NCI-H2171 treated with DMSO at 0.1 percent for 48 hours (cell line): ENCODE measurements around the gene ARHGAP35.
A peak's percentile ranks its signal among the peaks of the same experiment; 100 is the strongest.
"Not testable (repeated sequence)": the region's sequence is repeated elsewhere in the genome, so short reads cannot be mapped to it uniquely, and the experiment has no call there.

Experiments
- DNase-seq: peaks from one replicate; lab custom pipeline; 2025; lab: John Stamatoyannopoulos, UW

ARHGAP35 gene

DNA sequence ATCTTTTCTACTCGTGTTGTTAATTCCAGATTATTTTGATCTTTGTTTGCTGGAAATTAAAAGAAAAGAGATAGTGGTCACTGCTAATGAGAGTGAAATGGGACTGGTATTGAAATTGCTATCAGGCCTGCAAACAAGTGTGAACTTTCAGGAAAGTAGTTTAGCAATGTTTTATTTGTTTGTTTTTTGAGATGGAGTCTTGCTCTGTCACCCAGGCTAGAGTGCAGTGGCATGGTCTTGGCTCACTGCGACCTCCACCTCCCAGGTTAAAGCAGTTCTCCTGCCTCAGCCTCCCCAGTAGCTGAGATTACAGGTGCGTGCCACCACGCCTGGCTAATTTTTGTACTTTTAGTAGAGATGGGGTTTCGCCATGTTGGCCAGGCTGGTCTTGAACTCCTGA, 10.4 kb downstream of the ARHGAP35 start:
- not testable (repeated sequence) for DNase-seq

GRCh38 chr19:46872967-46873366, 12.2 kb downstream of the ARHGAP35 start:
- DNase-seq = no peak

DNA sequence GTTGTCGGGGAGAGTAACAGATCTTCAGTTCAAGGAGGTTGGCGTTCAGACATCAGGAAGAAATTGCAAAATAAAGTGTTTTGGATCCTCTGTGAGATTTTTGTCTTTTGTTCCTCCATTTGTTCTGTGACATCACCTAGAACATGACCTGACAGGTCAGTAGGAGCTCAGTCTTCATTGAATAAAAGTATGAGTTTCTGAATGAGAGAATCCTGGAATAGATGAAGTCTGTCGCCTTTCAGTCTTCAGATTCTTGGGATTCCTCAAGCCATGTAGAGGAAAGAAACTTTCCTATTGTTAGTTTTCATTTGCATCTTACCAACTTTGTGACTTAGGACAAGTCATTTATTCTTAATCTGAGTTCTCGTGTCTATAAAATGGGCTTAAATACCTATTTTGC, 14.4 kb downstream of the ARHGAP35 start:
- no peak for DNase-seq

GRCh38 chr19:46875657-46876056, 14.9 kb downstream of the ARHGAP35 start:
- DNase-seq = no peak

DNA sequence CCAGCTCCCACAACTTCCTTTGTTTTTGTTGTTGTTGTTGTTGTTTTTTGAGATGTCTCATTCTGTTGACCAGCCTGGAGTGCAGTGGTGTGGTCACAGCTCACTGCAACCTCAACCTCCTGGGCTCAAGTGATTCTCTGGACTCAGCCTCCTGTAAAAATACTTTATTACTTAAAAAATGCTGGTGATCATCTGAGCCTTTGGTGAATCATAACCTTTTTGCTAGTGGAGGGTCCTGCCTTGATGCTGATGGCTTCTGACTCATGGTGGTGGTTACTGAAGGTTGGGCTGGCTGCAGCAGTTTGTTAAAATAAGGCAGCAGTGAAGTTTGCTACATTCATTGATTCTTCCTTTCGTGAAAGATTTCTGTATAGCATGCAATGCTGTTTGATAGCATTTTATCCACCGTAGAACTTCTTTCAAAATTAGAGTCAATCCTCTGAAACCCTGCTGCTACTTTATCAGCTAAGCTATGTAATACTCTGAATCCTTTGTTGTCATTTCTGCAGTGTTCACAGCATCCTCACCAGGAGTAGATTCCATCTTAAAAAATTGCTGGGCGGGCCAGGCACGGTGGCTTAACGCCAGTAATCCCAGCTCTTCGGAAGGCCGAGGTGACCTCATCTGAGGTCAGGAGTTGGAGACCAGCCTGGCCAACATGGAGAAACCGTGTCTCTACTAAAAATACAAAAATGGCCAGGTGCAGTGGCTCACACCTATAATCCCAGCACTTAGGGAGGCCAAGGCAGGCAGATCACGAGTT, 18.0 kb downstream of the ARHGAP35 start:
- no peak for DNase-seq

DNA sequence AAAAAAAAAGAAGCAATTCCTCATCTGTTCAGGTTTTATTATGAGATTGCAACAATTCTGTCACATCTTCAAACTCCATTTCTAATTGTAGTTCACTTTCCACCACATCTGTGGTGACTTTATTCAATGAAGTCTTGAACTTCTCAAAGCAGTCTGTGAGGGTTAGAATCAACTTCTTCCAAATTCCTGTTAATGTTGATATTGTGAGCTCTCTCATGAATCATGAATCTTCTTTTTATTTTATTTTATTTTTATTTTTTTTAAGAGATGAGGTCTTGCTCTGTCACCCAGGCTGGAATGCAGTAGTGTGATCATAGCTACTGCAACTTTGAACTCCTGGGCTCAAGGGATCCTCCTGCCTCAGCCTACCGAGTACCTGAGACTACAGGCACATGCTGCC, 19.6 kb downstream of the ARHGAP35 start:
- no peak for DNase-seq

DNA sequence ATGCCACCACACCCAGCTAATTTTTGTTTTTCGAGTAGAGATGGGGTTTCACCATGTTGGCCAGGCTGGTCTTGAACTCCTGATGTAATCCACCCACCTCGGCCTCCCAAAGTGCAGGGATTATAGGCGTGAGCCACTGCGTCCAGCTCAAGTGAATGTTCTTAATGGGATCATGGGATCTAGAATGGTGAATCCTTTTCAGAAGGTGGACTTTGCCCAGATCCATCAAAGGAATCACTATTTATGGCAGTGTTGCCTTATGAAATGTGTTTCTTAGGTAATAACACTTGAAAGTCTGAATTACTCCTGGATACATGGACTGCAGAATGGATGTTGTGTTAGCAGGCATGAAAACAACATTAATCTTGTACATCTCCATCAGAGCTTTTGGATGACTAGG, 20.3 kb downstream of the ARHGAP35 start:
- no peak for DNase-seq

DNA sequence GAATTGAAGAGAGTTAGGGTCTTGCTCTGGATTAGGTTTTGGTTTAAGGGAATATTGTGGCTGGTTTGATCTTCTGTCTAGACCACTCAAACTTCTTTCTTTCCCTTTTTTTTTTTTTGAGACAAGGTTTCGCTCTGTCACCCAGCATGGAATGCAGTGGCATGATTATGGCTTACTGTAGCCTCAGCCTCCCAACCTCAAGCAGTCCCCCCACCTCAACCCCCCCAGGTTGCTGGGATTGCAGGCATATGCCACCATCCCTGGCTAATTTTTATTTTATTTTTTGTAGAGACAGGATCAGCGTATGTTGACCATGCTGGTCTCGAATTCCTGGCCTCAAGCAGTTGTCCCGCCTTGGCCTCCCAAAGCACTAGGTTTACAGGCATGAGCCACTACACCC, 21.2 kb downstream of the ARHGAP35 start:
- no peak for DNase-seq

DNA sequence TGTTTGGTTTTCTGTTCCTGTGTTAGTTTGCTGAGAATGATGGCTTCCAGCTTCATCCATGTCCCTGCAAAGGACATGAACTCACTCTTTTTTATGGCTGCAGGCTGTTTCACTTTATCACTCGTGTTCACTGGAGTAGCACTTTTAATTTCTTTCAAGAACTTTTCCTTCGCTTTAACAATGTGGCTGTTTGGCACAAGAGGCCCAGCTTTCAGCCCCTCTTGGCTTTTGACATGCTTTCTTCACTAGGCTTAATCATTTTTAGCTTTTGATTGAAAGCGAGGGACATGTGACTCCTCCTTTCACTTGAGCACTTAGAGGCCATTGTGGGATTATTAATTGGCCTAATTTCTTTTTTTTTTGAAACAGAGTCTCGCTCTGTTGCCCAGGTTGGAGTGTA, 22.0 kb downstream of the ARHGAP35 start:
- DNase-seq = not testable (repeated sequence)

DNA sequence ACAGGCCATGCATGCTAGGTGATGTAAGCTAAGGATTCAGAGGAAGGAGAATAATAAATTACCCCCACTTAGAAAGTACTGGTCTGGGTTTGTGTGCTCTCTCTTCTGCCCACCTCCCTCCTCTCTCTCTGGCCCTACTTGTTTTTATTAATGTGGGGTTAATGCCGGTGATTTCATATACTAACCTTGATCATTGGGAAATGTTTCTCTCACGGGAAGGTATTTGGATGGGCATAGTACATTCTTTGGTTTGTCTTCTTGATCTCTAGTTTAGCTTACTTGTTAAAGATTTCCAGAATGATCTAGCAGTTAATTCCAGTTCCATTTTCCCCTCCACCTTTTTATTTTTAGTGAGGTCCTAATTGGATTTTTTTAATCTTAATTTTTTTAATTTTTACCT, 24.6 kb downstream of the ARHGAP35 start:
- no peak for DNase-seq

GRCh38 chr19:46886546-46887239, 25.9 kb downstream of the ARHGAP35 start:
- DNase-seq = no peak

GRCh38 chr19:46887240-46887782, 26.5 kb downstream of the ARHGAP35 start:
- DNase-seq = no peak

DNA sequence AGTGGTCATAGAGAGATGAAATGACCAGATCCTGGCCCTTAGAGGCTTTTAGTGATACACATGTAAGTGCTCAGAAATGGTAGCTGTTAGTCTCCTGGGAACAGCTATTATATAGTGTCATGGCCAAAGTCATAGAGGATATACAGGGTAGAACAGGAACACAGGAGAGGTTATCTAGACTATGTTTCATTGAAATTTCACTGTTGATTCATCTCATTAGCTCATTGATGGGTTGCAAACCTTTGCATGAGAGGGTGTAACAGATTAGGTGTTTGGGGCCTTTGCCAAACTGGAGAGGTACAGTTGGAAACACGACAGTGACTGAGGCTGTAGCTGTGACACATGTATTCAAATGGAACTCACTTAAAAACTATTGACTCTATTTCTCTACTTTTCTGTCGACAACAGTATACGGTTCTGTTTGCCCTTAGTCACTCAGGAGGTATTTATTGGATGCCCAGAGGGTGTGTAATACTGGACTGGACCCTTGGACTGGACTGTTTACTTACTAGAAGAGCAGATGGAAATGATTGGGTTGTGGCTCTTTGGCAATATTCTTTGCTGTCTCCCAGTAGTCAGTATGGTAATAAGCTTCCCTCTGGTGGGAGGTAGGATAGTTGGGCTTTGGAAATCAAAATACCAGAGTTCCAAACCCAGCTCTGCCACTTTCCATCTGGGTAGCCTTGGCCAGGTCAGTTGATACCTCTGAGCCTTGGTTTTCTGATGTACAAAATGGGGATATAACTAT, 29.8 kb downstream of the ARHGAP35 start:
- no peak for DNase-seq

- DNase-seq = no peak
These were observed 31.7 kb downstream of the ARHGAP35 start for GRCh38 chr19:46892252-46893179.

- peak; percentile 11 for DNase-seq
These were observed 35.4 kb downstream of the ARHGAP35 start for GRCh38 chr19:46896076-46896794.

DNA sequence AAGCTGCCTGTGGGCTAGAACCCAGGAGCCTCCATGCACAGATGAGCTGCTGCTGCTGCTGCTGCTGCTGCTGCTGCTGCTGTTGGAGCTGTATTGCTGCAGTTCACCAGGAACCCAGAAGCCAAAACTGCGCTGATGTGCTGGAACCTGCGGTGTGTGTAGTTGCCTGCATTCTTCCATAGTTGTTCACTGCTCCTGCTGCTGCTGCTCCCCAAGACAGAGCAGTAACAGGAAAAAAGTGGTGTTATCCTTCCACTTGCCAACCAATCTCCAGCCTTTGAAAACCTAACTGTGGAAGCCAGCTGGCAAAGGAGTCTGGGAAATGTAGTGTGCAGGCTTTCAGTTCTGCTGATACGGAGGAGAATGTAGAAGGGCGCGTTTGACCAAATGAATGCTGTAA, 37.9 kb downstream of the ARHGAP35 start:
- no peak for DNase-seq

DNA sequence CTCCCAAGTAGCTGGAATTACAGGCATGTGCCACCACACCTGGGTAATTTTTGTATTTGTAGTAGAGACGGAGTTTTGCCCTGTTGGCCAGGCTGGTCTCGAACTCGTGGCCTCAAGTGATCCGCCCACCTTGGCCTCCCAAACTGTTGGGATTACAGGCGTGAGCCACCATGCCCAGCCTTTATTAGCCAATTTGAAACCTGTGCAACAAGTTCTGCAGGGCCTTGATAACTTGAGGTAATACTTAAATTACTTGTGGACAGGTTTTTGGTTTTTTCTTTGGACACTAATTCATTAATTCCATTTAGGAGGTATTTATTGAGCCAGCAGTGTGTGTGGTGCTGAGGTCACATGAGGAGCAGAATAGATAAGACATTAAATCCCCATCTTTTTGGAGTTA, 39.5 kb downstream of the ARHGAP35 start:
- no peak for DNase-seq

DNA sequence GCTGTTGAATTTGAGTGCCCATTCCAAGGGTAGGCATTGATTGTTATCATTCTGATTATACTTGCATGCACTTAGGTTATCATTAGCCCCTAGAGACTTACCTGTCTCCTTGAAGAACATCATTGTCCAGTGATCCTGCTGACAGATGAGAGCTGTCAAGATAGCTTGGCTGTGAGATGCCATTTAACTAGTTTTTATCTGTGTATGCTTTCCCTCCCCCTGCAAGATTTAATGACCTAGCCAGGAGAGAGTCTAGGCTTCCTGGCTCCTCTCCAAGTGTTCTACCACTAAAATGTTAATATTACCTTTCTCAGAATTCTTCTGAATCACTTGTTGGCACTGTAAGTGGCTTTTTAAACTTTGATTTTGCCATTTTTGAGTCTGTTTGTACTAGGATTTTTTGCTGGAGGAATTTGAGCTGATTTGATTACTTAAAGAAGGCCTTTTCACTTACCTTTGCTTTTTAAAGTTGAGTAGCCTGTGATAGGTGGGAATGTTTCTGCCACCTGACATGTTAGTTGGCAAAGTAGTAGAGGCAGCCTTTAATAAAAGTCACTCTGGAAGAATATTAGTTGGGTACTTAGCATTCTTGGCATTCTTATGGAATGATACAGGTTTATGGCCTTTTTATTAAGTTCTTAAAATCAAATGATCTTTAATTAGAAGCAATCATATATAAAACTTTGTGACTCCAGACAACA, 41.1 kb downstream of the ARHGAP35 start:
- no peak for DNase-seq

GRCh38 chr19:46902402-46902766, 41.6 kb downstream of the ARHGAP35 start:
- DNase-seq = no peak

DNA sequence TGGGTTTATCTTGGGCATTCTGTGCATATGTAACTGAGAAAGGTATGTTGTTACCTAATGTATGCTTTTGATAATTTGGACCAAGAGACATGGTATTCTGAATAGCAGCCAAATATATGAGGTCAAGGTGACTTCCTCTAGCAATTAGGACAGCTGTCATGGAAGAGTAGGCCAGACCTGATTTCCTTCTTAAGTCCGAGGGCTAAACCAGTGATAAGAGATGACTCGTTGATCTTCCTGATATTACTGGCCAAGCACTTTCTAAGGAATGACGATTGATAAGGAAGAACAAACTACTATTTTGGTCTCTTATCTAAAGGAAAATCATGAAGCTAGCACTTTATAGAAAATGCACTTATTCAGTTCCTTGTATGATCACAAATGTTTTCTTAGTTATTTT, 42.7 kb downstream of the ARHGAP35 start:
- DNase-seq = no peak
